NCI-H2171 (cell line): Measurements from ENCODE around the gene CEP44.
"Not testable (repeated sequence)": the region's sequence is repeated elsewhere in the genome, so short reads cannot be mapped to it uniquely, and the experiment has no call there.

ENCODE experiments used
- DNase-seq: peaks from one replicate; lab custom pipeline; 2025; lab: John Stamatoyannopoulos, UW

Gene CEP44

GRCh38 chr4:174279433-174280155 lies 4.1 kb upstream of the CEP44 start:
- no peak for DNase-seq

- DNase-seq, result no peak
Measured at GRCh38 chr4:174281182-174281737, 2.5 kb upstream of the CEP44 start.

GRCh38 chr4:174281901-174282300 lies 1.8 kb upstream of the CEP44 start:
- DNase-seq, result no peak

GRCh38 chr4:174282836-174283506 lies 740 bp upstream of the CEP44 start:
- DNase-seq, result peak; percentile 29

GRCh38 chr4:174284487-174284886 lies 776 bp downstream of the CEP44 start:
- DNase-seq, result no peak

GRCh38 chr4:174286870-174287269 lies 3.2 kb downstream of the CEP44 start:
- no peak for DNase-seq

GRCh38 chr4:174292473-174292872 lies 8.8 kb downstream of the CEP44 start:
- DNase-seq, result no peak

GRCh38 chr4:174294641-174295040 lies 10.9 kb downstream of the CEP44 start:
- DNase-seq, result not testable (repeated sequence)

- not testable (repeated sequence) for DNase-seq
Measured at GRCh38 chr4:174295142-174295541, 11.4 kb downstream of the CEP44 start.

GRCh38 chr4:174303687-174304086 lies 20.0 kb downstream of the CEP44 start:
- DNase-seq, result no peak

GRCh38 chr4:174304664-174305063 lies 21.0 kb downstream of the CEP44 start:
- no peak for DNase-seq

GRCh38 chr4:174305961-174306360 lies 22.2 kb downstream of the CEP44 start:
- no peak for DNase-seq

GRCh38 chr4:174307694-174308093 lies 24.0 kb downstream of the CEP44 start:
- DNase-seq, result no peak

GRCh38 chr4:174312993-174313392 lies 29.3 kb downstream of the CEP44 start:
- DNase-seq, result no peak

GRCh38 chr4:174314274-174314673 lies 30.6 kb downstream of the CEP44 start:
- DNase-seq, result no peak

GRCh38 chr4:174314770-174315169 lies 31.1 kb downstream of the CEP44 start:
- no peak for DNase-seq

- DNase-seq, result no peak
Measured at GRCh38 chr4:174316546-174316945, 32.8 kb downstream of the CEP44 start.

- no peak for DNase-seq
Measured at GRCh38 chr4:174316954-174317353, 33.2 kb downstream of the CEP44 start.

- DNase-seq, result peak; percentile 19
Measured at GRCh38 chr4:174317531-174317930, 33.8 kb downstream of the CEP44 start.

GRCh38 chr4:174318829-174319764 lies 35.4 kb downstream of the CEP44 start:
- DNase-seq, result peak; percentile 0

GRCh38 chr4:174320494-174321199 lies 36.9 kb downstream of the CEP44 start:
- DNase-seq, result no peak

GRCh38 chr4:174324236-174324635 lies 40.5 kb downstream of the CEP44 start:
- DNase-seq, result no peak
